ENCODE results near the gene COL6A1. TPM values are rescaled to one million over a fixed set of nuclear protein-coding genes. Genes with fewer than 3 reads are reported as not detected.

The COL6A1 gene
- polyA plus RNA-seq, 1 of the 3 experiments (the other 2 are of a cell fraction), result 107 TPM

DNA sequence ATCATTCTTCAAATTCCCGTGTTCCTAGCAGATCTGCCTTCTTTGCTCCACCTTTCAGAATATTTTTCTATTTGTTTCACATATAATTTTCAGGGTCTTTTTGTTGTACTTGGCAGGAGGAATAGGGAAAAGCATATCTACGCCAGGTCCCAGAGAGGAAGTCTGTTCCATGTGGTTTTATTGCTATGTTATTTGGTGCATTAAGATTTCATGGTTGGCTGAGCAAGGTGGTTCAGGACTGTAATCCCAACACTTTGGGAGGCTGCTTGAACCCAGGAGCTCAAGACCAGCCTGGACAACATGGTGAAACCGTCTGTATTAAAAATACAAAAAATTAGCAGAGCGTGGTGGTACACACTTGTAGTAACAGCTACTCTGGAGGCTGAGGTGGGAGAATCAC, 36.1 kb downstream of the COL6A1 start:
- Histone ChIP-seq H3K27me3 (ENCODE audit: insufficient read depth) (no peaks in the 10 kb centered on the region; the same call in 1 of the 2 replicates), H3K4me2 (no peak overlapping the region), H3K27ac (ENCODE audit: low read depth in 2 of 2, low read length in 1 of 2) (no peak overlapping the region), H3K9ac (no peak overlapping the region), H3K9me2 (no peaks in the 10 kb centered on the region), H3K79me2 (ENCODE audit: insufficient read depth) (no peaks in the 10 kb centered on the region), H3K9me3 (no peaks in the 10 kb centered on the region), H2AFZ (ENCODE audit: low read depth) (no peak overlapping the region), H3K4me1 (ENCODE audit: control insufficient read depth in 1 of 2, insufficient read depth in 2 of 2, low read depth in 1 of 2, low read length in 1 of 2) (no peaks in the 10 kb centered on the region; a peak in 1 of 4 replicates), H3K4me3 (ENCODE audit: low read depth in 2 of 2, low read length in 1 of 2) (no peak overlapping the region), H3K36me3 (replicated peaks in 1 of 2; ENCODE audit: control insufficient read depth in 1 of 2, insufficient read depth in 2 of 2, low read length in 1 of 2) (no peaks in the 10 kb centered on the region), H4K20me1 (ENCODE audit: insufficient read depth) (no peaks in the 10 kb centered on the region), H3F3A (replicated peaks; ENCODE audit: insufficient read depth) (no peaks in the 10 kb centered on the region)
- ChIA-PET CTCF (no interaction called here), POLR2A (no interaction called here)
- DNase-seq, result no peak
- WGBS (ENCODE audit: low lambda C conversion rate), result 64% methylated on average over 4 of the region's 4 CpGs
- TF ChIP-seq TEAD4 (IDR thresholded peaks at IDR 0.05; ENCODE audit: borderline replicate concordance, insufficient read depth) (no peak), RFX5 (IDR thresholded peaks at IDR 0.05; ENCODE audit: low read length) (no peak), NRF1 (IDR thresholded peaks at IDR 0.05; ENCODE audit: low read depth, low read length) (no peak), FOXJ3 (CRISPR knock-in tag; IDR thresholded peaks at IDR 0.05) (no peak), GATA2 (CRISPR knock-in tag; IDR thresholded peaks at IDR 0.05) (no peak), EZH2phosphoT487 (IDR thresholded peaks at IDR 0.05; ENCODE audit: borderline replicate concordance, low read depth) (no peak), POLR2AphosphoS5 (IDR thresholded peaks at IDR 0.05; ENCODE audit: low read depth, low read length) (no peak), YY1 (IDR thresholded peaks at IDR 0.05; ENCODE audit: low read depth) (no peak), ELF1 (IDR thresholded peaks at IDR 0.05) (no peak), MXI1 (IDR thresholded peaks at IDR 0.05; ENCODE audit: low read depth, low read length) (no peak), RCOR1 (IDR thresholded peaks at IDR 0.05; ENCODE audit: low read length) (no peak), CHD2 (IDR thresholded peaks at IDR 0.05; ENCODE audit: low read length, partially characterized antibody) (no peak), NFIC (IDR thresholded peaks at IDR 0.05; ENCODE audit: borderline replicate concordance) (no peak), MEF2A (IDR thresholded peaks at IDR 0.05; ENCODE audit: borderline replicate concordance, low read depth) (no peak)
- TF ChIP-seq, protein P1, sequence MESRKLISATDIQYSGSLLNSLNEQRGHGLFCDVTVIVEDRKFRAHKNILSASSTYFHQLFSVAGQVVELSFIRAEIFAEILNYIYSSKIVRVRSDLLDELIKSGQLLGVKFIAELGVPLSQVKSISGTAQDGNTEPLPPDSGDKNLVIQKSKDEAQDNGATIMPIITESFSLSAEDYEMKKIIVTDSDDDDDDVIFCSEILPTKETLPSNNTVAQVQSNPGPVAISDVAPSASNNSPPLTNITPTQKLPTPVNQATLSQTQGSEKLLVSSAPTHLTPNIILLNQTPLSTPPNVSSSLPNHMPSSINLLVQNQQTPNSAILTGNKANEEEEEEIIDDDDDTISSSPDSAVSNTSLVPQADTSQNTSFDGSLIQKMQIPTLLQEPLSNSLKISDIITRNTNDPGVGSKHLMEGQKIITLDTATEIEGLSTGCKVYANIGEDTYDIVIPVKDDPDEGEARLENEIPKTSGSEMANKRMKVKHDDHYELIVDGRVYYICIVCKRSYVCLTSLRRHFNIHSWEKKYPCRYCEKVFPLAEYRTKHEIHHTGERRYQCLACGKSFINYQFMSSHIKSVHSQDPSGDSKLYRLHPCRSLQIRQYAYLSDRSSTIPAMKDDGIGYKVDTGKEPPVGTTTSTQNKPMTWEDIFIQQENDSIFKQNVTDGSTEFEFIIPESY (IDR thresholded peaks at IDR 0.05; ENCODE audit: borderline replicate concordance, low read depth), result no peak
- TF ChIP-seq, protein P2, sequence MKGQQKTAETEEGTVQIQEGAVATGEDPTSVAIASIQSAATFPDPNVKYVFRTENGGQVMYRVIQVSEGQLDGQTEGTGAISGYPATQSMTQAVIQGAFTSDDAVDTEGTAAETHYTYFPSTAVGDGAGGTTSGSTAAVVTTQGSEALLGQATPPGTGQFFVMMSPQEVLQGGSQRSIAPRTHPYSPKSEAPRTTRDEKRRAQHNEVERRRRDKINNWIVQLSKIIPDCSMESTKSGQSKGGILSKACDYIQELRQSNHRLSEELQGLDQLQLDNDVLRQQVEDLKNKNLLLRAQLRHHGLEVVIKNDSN (IDR thresholded peaks at IDR 0.05; ENCODE audit: borderline replicate concordance, low read depth), result no peak

DNA sequence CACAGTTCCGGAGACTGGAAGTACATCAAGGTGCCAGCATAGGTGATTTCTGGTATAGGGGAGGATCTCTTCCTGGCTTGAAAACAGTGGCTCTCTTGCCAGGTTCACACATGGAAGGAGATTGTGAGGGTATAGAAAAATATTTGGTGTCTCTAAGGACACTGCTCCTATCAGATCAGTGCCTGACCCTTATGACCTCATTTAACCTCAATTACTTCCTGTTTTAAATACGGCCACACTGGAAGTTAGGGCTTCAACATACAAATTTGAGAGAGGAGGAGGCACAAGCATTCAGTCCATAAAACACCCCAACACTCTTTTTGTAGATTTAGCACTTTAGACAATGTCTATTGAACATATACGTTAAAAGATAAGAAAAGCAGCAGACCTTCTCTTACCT, 37.0 kb downstream of the COL6A1 start:
- no peak overlapping the region for H3K27ac ChIP-seq (ENCODE audit: low read depth in 2 of 2, low read length in 1 of 2)
- ChIA-PET CTCF (no interaction called here), POLR2A (no interaction called here)
- no peak overlapping the region for H3K4me3 ChIP-seq (ENCODE audit: low read depth in 2 of 2, low read length in 1 of 2)
- no peaks in the 10 kb centered on the region; the same call in 1 of the 2 replicates for H3K27me3 ChIP-seq (ENCODE audit: insufficient read depth)
- no peak overlapping the region for H3K9ac ChIP-seq
- no peaks in the 10 kb centered on the region for H3F3A ChIP-seq (replicated peaks; ENCODE audit: insufficient read depth)
- no peak overlapping the region for H3K4me2 ChIP-seq
- no peaks in the 10 kb centered on the region for H3K79me2 ChIP-seq (ENCODE audit: insufficient read depth)
- DNase-seq, result no peak
- no peaks in the 10 kb centered on the region for H3K9me3 ChIP-seq
- WGBS (ENCODE audit: low lambda C conversion rate), result 69% methylated on average over 3 of the region's 3 CpGs
- H3K9me2 ChIP-seq, result no peaks in the 10 kb centered on the region
- no peaks in the 10 kb centered on the region; a peak in 1 of 4 replicates for H3K4me1 ChIP-seq (ENCODE audit: control insufficient read depth in 1 of 2, insufficient read depth in 2 of 2, low read depth in 1 of 2, low read length in 1 of 2)
- H4K20me1 ChIP-seq (ENCODE audit: insufficient read depth), result no peaks in the 10 kb centered on the region
- no peak overlapping the region for H2AFZ ChIP-seq (ENCODE audit: low read depth)
- no peaks in the 10 kb centered on the region for H3K36me3 ChIP-seq (replicated peaks in 1 of 2; ENCODE audit: control insufficient read depth in 1 of 2, insufficient read depth in 2 of 2, low read length in 1 of 2)
- TF ChIP-seq MEF2A (IDR thresholded peaks at IDR 0.05; ENCODE audit: borderline replicate concordance, low read depth) (no peak), CHD2 (IDR thresholded peaks at IDR 0.05; ENCODE audit: low read length, partially characterized antibody) (no peak), NFIC (IDR thresholded peaks at IDR 0.05; ENCODE audit: borderline replicate concordance) (no peak), MXI1 (IDR thresholded peaks at IDR 0.05; ENCODE audit: low read depth, low read length) (no peak), TEAD4 (IDR thresholded peaks at IDR 0.05; ENCODE audit: borderline replicate concordance, insufficient read depth) (no peak), EP300 (IDR thresholded peaks at IDR 0.05; ENCODE audit: borderline replicate concordance in 1 of 2, low read depth in 1 of 2, low read length in 1 of 2) (no peak), POLR2AphosphoS5 (IDR thresholded peaks at IDR 0.05; ENCODE audit: low read depth, low read length) (no peak), TAF1 (IDR thresholded peaks at IDR 0.05; ENCODE audit: borderline replicate concordance, low read depth, low read length) (no peak), JUND (IDR thresholded peaks at IDR 0.05) (no peak), FOSL2 (IDR thresholded peaks at IDR 0.05; ENCODE audit: borderline replicate concordance, low read depth) (no peak), FOXM1 (IDR thresholded peaks at IDR 0.05; ENCODE audit: low read depth) (no peak), RCOR1 (IDR thresholded peaks at IDR 0.05; ENCODE audit: low read length) (no peak)
- TF ChIP-seq, protein P3, sequence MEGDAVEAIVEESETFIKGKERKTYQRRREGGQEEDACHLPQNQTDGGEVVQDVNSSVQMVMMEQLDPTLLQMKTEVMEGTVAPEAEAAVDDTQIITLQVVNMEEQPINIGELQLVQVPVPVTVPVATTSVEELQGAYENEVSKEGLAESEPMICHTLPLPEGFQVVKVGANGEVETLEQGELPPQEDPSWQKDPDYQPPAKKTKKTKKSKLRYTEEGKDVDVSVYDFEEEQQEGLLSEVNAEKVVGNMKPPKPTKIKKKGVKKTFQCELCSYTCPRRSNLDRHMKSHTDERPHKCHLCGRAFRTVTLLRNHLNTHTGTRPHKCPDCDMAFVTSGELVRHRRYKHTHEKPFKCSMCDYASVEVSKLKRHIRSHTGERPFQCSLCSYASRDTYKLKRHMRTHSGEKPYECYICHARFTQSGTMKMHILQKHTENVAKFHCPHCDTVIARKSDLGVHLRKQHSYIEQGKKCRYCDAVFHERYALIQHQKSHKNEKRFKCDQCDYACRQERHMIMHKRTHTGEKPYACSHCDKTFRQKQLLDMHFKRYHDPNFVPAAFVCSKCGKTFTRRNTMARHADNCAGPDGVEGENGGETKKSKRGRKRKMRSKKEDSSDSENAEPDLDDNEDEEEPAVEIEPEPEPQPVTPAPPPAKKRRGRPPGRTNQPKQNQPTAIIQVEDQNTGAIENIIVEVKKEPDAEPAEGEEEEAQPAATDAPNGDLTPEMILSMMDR (IDR thresholded peaks at IDR 0.05), result no peak
- TF ChIP-seq, protein P1 (IDR thresholded peaks at IDR 0.05; ENCODE audit: borderline replicate concordance, low read depth), result no peak
